CD4-positive, alpha-beta T cell treated with Interleukin-2 at 100 ng/mL for 4 hours (primary cell): ENCODE measurements around the gene ZNF423.

Experiments
- DNase-seq: peaks from one replicate; pipeline ENCODE4 v3.0.0-alpha.2; 2020; ENCODE audit warnings: low spot score

Gene ZNF423

GRCh38 chr16:49600536-49600935 lies 255.4 kb downstream of the ZNF423 start:
- DNase-seq: no peak

GRCh38 chr16:49599704-49600103 lies 256.2 kb downstream of the ZNF423 start:
- DNase-seq: no peak

- DNase-seq: no peak
Observed at GRCh38 chr16:49599281-49599680, 256.6 kb downstream of the ZNF423 start.

- DNase-seq: no peak
Observed at GRCh38 chr16:49598383-49599170, 257.3 kb downstream of the ZNF423 start.

- no peak for DNase-seq
Observed at GRCh38 chr16:49597796-49598195, 258.1 kb downstream of the ZNF423 start.

- DNase-seq: no peak
Observed at GRCh38 chr16:49596648-49597291, 259.1 kb downstream of the ZNF423 start.

- DNase-seq: no peak
Observed at GRCh38 chr16:49596068-49596467, 259.8 kb downstream of the ZNF423 start.

GRCh38 chr16:49594685-49595498 lies 261.0 kb downstream of the ZNF423 start:
- DNase-seq: no peak

- DNase-seq: no peak
Observed at GRCh38 chr16:49594153-49594552, 261.8 kb downstream of the ZNF423 start.

- no peak for DNase-seq
Observed at GRCh38 chr16:49593424-49594040, 262.4 kb downstream of the ZNF423 start.

GRCh38 chr16:49592546-49593423 lies 263.1 kb downstream of the ZNF423 start:
- DNase-seq: peak; percentile 23

- DNase-seq: no peak
Observed at GRCh38 chr16:49590166-49590871, 265.6 kb downstream of the ZNF423 start.

- DNase-seq: no peak
Observed at GRCh38 chr16:49589544-49590031, 266.3 kb downstream of the ZNF423 start.

GRCh38 chr16:49588729-49589384 lies 267.1 kb downstream of the ZNF423 start:
- DNase-seq: no peak

GRCh38 chr16:49588026-49588425 lies 267.9 kb downstream of the ZNF423 start:
- DNase-seq: no peak

GRCh38 chr16:49587511-49587910 lies 268.4 kb downstream of the ZNF423 start:
- no peak for DNase-seq

- DNase-seq: no peak
Observed at GRCh38 chr16:49586466-49587450, 269.2 kb downstream of the ZNF423 start.

- no peak for DNase-seq
Observed at GRCh38 chr16:49585143-49585832, 270.6 kb downstream of the ZNF423 start.
